NK-92 (cell line): Measurements from ENCODE around the gene FAM72B.
"Not testable (repeated sequence)": the region's sequence is repeated elsewhere in the genome, so short reads cannot be mapped to it uniquely, and the experiment has no call there.

Source experiments
- DNase-seq: peaks from one replicate; lab custom pipeline; 2025; ENCODE audit not compliant: unreplicated experiment; lab: John Stamatoyannopoulos, UW

The FAM72B gene

GRCh38 chr1:121184290-121185127 is at the start of gene FAM72B, which contains the start of gene SRGAP2C:
FAM72B (minus strand) TSS chr1:121184340; CDS start chr1:121183489, 851 bp downstream.
SRGAP2C (plus strand) TSS chr1:121184975; CDS start chr1:121187447, 2,472 bp downstream.
- DNase-seq = peak; percentile 82

DNA sequence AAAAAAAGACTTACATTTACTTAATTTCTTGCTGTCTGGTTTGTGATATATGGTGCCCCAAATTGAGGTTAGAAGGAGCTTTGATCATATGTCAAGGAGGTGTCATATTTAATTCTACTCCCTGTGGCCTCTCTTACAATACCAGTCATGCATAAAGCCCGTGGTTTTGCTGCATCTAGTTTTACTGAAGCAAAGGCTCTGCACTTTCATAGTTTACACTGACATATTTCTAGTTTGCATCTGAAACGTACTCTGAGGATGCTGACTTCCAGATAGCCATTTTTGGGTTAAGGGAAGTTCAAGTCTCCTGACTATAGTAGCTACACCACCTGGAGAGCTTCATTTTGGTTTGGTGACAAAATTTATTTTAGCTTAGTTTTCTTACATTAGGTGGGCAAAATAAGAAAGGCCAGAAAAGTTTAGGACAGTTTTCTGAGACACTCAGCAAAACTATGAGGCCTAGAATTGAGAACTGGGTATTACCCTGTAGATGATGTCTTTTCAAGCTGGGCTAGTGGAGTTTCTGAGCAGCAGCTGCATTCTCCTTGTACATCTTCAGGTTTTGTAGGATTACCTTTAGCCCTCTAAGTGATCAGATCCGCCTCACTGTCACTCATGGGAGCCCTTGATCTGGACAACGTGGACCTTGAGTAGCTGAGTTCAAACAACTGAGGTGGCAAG is 48.4 kb upstream of the FAM72B start:
- not testable (repeated sequence) for DNase-seq

DNA sequence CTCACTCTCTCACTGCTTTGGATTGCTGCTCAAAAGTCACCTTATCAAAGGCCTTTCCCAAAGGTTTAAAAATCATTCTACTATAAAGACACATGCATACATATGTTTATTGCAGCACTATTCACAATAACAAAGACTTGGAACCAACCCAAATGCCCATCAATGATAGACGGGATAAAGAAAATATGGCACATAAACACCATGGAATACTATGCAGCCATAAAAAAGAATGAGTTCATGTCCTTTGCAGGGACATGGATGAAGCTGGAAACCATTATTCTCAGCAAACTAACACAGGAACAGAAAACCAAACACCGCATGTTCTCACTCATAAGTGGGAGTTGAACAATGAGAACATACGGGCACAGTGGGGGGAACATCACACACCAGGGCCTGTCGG is 46.5 kb upstream of the FAM72B start:
- DNase-seq = not testable (repeated sequence)

DNA sequence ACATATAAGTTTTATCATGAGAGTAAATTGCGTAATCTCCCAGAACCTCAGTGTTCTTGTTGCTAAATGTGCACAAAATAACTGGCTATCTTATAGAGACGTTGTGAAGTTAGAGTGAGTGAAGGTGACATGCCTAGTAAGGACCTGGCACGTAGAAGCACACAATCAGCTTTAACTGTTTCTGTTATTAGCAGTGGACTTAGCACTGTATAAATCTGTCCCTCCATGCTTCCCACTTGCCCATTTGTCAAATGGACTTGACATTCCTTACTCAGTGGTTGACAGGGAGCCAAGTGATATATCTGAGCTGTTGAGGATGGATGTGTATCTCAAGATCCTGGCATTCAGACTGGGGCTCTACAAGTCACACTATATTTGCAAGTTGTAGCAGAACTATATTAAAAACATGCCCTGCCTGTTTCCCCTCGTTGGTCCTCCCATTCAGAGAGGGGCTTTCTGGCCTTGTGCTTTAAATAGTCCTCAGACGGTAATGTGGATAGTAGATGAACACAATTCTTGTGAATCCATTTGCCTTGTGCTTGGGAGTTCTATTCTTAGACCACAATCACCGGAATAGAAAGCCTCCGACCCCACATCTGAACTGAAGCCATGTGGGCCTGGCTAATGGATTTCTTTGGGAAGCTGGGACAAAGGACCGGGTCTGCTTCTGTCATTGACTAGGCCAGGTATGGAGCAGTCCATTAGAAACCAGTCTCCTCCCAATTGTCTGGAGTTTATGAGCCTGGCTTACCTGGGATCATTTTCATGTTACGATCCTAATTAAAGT is 43.6 kb upstream of the FAM72B start:
- not testable (repeated sequence) for DNase-seq

GRCh38 chr1:121226925-121227324 is 42.8 kb upstream of the FAM72B start:
- DNase-seq = not testable (repeated sequence)

DNA sequence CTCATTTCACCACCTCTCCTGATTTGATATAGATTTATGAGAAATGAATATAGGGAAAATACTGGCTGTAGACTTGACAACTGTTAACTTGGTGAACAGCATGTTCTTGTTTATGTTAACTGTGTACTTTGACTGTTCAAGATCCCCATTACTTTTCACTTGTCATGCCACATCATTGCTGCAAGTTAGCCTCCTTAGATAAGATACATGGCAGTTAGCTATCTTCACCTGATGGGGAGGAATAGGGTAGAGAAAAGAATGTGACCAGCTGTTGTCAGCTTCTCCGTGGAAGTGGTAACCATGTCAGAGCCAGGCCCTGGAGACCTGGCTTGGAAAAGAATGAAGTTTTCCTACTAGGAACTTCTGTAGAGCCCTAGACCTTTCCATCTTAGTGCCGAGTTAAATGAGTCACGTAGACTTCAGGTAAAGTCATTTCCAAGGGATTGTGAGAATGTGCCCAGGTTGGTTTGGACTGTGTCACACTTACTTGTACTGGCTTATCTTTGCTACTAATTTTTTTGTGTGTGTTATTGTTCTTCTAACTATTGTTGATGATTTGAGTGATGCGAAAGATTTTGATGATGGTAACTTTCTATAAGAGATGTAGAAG is 42.3 kb upstream of the FAM72B start:
- not testable (repeated sequence) for DNase-seq

- not testable (repeated sequence) for DNase-seq
Observed at GRCh38 chr1:121224714-121225113, 40.6 kb upstream of the FAM72B start.

- not testable (repeated sequence) for DNase-seq
Observed at GRCh38 chr1:121221770-121222169, 37.6 kb upstream of the FAM72B start.

DNA sequence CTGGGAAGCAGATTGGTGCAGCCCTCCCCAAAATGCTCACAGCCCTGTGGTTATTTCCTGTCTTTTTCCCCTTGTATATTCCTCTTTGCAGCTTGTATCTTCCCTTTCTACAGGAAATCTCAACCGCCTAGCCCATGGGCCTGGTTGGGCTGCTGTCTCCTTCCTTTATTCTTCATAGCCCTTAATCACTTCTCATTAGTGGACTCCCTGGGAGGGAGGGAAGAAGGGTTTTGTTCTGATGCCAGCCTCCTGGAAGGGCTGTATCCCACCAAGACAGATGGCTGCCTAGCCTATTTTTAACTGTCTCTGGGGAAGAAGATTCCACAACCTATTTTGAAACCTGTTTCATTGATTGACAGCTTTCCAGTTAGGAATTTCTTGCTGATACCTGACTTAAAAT is 32.5 kb upstream of the FAM72B start:
- DNase-seq = not testable (repeated sequence)

GRCh38 chr1:121215699-121216417 is 31.7 kb upstream of the FAM72B start:
- DNase-seq = not testable (repeated sequence)

DNA sequence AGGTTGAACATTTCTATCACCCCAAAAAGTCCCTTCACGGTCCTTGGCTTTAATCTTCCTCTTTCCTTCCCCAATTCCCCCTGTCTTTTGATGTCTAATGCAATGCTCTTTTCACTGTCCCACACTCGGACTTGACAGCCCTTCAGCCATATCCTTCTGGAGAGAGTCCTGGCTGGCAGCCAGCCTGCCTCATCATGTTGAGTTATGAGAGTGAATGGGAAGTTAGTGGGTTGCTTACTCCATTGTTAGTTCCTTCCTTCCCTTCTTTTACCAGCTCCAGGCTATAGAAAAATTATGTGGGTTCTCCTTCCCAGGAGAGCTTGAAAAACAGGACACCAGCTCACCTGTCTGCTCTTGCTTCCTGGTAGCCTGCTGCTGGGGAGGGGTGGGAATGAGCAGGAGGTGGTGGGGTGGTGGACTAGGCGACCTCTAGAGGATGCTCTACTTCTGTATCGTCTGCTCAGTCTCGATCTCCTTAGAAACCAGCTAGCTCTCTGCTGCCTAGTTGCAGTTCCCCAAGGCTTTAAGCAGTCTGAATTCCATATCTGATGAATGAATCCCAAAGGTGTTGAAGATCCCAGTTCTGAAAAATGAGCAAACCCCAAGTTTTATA is 30.5 kb upstream of the FAM72B start:
- not testable (repeated sequence) for DNase-seq

DNA sequence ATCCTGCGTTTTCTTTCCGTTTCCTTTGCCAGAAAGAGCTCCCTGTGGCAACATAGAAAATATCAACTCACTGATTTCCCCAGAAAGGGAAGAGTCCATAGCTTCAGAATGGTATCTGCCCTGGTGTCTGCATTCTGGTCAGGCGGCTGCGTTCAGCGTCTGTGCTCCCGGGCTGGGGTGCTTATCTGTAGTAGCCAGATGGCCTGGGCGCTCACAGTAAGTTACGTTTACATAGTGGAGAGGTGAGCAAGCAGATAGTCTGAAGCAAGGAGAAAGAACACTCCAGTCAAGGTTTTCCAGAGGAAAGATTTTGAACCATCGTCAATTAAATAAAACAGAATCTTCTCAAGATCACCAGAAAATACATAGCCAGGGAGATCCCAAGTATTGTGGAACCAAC is 29.4 kb upstream of the FAM72B start:
- DNase-seq = not testable (repeated sequence)

DNA sequence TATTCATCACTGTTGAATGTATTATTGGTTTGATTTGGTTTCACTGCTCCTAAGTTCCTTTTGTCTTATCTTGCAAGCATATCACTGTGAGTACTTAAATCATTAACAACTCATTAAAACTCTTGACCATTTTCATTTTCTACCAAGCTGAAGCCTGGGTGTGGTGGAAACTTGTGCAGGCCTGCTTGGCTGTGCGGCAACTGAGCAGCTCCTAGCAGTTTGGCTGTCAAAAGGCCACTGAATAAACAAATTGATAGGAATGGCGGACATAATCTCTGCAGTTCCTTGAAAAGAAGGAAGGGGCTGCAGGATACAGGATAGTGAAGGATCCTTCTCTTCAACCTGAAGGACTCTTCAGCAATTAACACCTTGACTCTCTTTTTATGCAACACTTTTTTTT is 26.6 kb upstream of the FAM72B start:
- not testable (repeated sequence) for DNase-seq

DNA sequence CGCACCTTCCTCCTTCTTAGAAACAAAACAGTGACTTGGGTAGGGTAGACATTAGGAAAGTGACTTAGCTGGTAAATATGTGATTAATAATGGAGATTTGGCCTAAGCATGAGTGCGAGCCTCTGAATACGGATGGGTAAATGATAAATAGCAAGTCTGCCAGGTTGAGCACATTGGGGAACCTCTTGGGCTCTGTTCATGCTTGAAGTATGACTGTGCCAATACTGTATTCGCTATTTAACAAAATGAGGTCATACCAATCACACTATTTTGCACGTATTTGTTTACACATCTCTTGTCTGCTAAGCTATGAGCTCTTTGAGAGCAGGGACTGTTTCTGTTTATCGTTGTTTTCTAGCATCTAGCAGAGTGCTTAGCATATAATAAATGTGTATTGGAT is 24.2 kb upstream of the FAM72B start:
- DNase-seq = not testable (repeated sequence)

DNA sequence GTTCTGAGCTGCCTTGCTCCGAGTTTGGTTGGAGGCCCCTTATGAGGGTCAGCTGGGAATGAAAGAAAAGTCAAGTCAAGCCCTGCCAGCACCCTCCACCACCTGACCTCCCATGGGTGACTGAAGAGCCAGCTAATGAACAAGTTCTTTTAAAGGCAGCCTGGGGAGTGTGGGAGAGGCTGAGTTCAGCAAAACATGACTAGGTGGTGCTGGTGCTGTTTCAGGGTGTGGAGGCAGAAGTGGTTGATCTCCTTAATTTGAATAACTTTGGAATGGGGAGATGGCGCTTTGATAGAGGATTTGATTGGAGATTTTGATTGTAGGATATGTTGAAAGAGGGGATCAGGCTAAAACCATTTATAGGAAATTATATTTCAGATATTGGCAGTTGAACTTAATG is 23.2 kb upstream of the FAM72B start:
- DNase-seq = not testable (repeated sequence)

DNA sequence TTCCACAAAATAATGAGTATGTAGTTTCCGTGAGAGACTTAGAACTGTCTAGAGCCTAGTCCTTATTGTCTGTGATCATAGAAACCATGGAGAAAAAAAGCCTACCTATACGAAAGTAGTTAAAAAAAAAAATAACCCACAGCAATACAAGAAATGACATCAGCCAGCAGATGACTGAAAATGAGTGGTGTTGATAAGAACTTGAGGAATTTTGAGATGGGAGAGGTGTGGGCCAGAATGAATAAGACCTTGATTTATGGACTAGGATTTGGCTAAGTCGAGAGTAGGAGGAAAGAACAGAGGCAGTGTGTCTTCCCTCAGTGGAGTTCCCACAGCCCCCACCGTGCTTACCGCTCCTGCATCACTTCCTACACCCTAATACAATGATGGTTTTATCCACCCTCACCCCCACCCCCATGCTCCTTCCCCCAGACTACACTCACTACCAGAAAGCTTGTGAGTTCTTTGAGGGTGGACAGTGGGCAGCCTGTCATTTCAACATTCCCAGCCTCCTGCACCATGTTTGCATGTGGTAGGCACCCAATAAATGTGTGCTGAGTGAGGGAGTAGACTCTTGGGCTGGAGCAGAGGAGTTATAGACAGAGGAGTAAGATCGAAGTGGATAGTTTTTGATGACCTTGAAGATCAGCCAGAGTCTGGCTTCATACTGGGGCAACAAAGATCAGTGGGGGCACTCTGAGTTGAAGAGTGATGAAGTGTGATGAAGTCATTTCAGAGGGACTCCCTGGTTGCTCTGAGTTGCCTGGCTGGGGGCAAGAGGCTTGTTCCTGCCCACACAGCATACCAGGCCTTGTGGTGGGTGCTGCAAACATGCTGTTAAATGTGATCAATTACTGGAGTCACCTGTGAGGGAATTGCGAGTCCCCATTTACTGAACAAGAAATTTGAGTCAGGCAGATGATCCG is 21.9 kb upstream of the FAM72B start:
- DNase-seq = not testable (repeated sequence)

DNA sequence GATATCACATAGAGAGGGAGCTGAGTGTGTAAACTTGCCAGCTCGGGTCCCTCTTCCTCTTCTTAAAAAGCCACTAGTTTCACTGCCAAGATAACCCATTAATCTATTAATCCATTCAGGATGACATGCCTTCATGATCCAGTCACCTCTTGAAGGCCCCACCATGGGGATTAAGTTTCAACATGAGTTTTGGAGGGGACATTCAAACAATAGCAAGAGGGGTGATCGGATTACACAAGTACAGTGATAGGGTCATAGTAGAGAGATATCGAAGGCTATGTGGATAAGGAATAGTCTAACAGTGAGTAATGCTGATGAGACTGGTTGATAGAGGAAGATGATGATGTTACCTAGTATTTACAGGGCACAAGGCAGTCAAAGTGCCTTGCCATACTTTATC is 18.8 kb upstream of the FAM72B start:
- not testable (repeated sequence) for DNase-seq
